SK-N-SH (cell line): ENCODE data around the gene NOTCH2. TPM values are rescaled to one million over a fixed set of nuclear protein-coding genes. Genes with fewer than 3 reads are reported as not detected.

ENCODE experiments used
- CTCF ChIA-PET: fragments of 300-600, 350-600 bp; formaldehyde crosslinking; extraction: SDS; loops from one replicate; lab custom pipeline; 2021; lab: Yijun Ruan, JAX
- POLR2A ChIA-PET: fragments of 350-600 bp; sonication (Branson Sonifier 250); formaldehyde crosslinking; extraction: SDS; loops from one replicate; lab custom pipeline; 2020; ENCODE audit warnings: antibody characterized with exemption, inconsistent platforms; lab: Yijun Ruan, JAX
- DNase-seq: peaks from one replicate; pipeline ENCODE4 v3.0.0; 2012
- H2AFZ ChIP-seq: fragments of 200-600 bp; sonication (generic); 2 replicates; pipeline ENCODE4 v1.8.1; 2016; ENCODE audit warnings: antibody characterized with exemption, mild to moderate bottlenecking, low read depth
- H3F3A ChIP-seq: fragments of 200-600 bp; sonication (generic); replicated peaks from 2 replicates; pipeline ENCODE3; 2016; ENCODE audit warnings: antibody characterized with exemption, mild to moderate bottlenecking; ENCODE audit not compliant: insufficient read depth
- H3K27ac ChIP-seq, 2 experiments: fragments of 200-500 bp in 1 of 2; fragments of 200-600 bp in 1 of 2; sonication (Bioruptor generic) in 1 of 2; sonication (generic), shearing (Covaris generic) in 1 of 2; 2 replicates each; pipeline versions ENCODE4 v1.5.1 to v1.6.1; 2014 to 2016; ENCODE audit warnings: low read depth in 2 of 2, inconsistent platforms in 1 of 2, low read length in 1 of 2, mild to moderate bottlenecking in 1 of 2, mixed read lengths in 1 of 2
- H3K27me3 ChIP-seq: fragments of 200-600 bp; sonication (generic), shearing (Covaris generic); 2 replicates; pipeline ENCODE4 v1.6.1; 2016; ENCODE audit warnings: mixed run types; ENCODE audit not compliant: insufficient read depth
- H3K36me3 ChIP-seq, 2 experiments: fragments of 200-500 bp in 1 of 2; fragments of 200-600 bp in 1 of 2; sonication (Bioruptor generic) in 1 of 2; sonication (generic) in 1 of 2; replicated peaks in 1 of 2; 2 replicates each; pipeline versions ENCODE3 to v1.5.1; 2014 to 2016; ENCODE audit warnings: low read length in 1 of 2, mild to moderate bottlenecking in 1 of 2; ENCODE audit not compliant: insufficient read depth in 2 of 2, control insufficient read depth in 1 of 2
- H3K4me1 ChIP-seq, 2 experiments: fragments of 200-500 bp in 1 of 2; fragments of 200-600 bp in 1 of 2; sonication (Bioruptor generic) in 1 of 2; sonication (generic), shearing (Covaris generic) in 1 of 2; 2 replicates each; pipeline versions ENCODE4 v1.5.1 to v1.6.1; 2014 to 2016; ENCODE audit warnings: low read depth in 1 of 2, low read length in 1 of 2, mixed run types in 1 of 2; ENCODE audit not compliant: insufficient read depth in 2 of 2, control insufficient read depth in 1 of 2
- H3K4me2 ChIP-seq: fragments of 200-600 bp; sonication (generic), shearing (Covaris generic); 2 replicates; pipeline ENCODE4 v1.6.1; 2017; ENCODE audit warnings: mixed run types
- H3K4me3 ChIP-seq, 2 experiments: fragments of 200-500 bp in 1 of 2; fragments of 200-600 bp in 1 of 2; sonication (Bioruptor generic) in 1 of 2; sonication (generic), shearing (Covaris generic) in 1 of 2; 2 replicates each; pipeline versions ENCODE4 v1.5.1 to v1.8.1; 2014 to 2016; ENCODE audit warnings: low read depth in 2 of 2, inconsistent platforms in 1 of 2, low read length in 1 of 2, mild to moderate bottlenecking in 1 of 2, mixed read lengths in 1 of 2, moderate library complexity in 1 of 2
- H3K79me2 ChIP-seq: fragments of 200-600 bp; sonication (generic); 2 replicates; pipeline ENCODE4 v1.8.1; 2017; ENCODE audit warnings: mild to moderate bottlenecking; ENCODE audit not compliant: insufficient read depth
- H3K9ac ChIP-seq: fragments of 200-600 bp; sonication (generic); 2 replicates; pipeline ENCODE4 v1.6.1; 2017; ENCODE audit warnings: mixed run types
- H3K9me2 ChIP-seq: fragments of 200-600 bp; sonication (generic); 2 replicates; pipeline ENCODE4 v1.6.1; 2017; ENCODE audit warnings: mixed run types
- H3K9me3 ChIP-seq: fragments of 200-600 bp; sonication (generic); 2 replicates; pipeline ENCODE4 v1.6.1; 2017; ENCODE audit warnings: mixed run types, mild to moderate bottlenecking, moderate library complexity
- H4K20me1 ChIP-seq: fragments of 200-600 bp; sonication (generic); 2 replicates; pipeline ENCODE4 v1.6.1; 2017; ENCODE audit warnings: mild to moderate bottlenecking, mixed run types; ENCODE audit not compliant: insufficient read depth
- GATA2 ChIP-seq: sonication (generic); formaldehyde crosslinking; IDR thresholded peaks from 2 replicates; pipeline ENCODE4 v1.5.0; 2020; ENCODE audit warnings: mild to moderate bottlenecking, missing genetic modification reagents
- IRF3 ChIP-seq: fragments of 150-350 bp; IDR thresholded peaks from 2 replicates; pipeline ENCODE4 v1.6.1; 2016; ENCODE audit warnings: mild to moderate bottlenecking, low read depth, low read length
- MAX ChIP-seq: IDR thresholded peaks from 2 replicates; pipeline ENCODE4 v1.4.0; 2012; ENCODE audit warnings: low read depth
- MXI1 ChIP-seq: IDR thresholded peaks from 2 replicates; pipeline ENCODE4 v1.6.1; 2012; ENCODE audit warnings: mild to moderate bottlenecking, low read depth, low read length, improper control_type of control experiment
- REST ChIP-seq: IDR thresholded peaks from 2 replicates; pipeline ENCODE4 v1.6.1; 2012; ENCODE audit warnings: mild to moderate bottlenecking, low read depth, low read length, moderate library complexity
- RXRA ChIP-seq: IDR thresholded peaks from 2 replicates; pipeline ENCODE4 v1.4.0; 2012; ENCODE audit warnings: low read depth, mild to moderate bottlenecking, borderline replicate concordance
- SMC3 ChIP-seq: IDR thresholded peaks from 2 replicates; pipeline ENCODE4 v1.6.1; 2012; ENCODE audit warnings: low read depth, low read length, improper control_type of control experiment
- WGBS: methylation state at CpG from one replicate; pipeline ENCODE4 v1.1.6; 2017; ENCODE audit warnings: low lambda C conversion rate; 5-methylcytosine and 5-hydroxymethylcytosine counted together
- polyA plus RNA-seq, 3 experiments: library from polyadenylated mRNA; depleted of rRNA; stranded (reverse); fragments of >200 nt; gene quantifications; 2 replicates each; pipeline ENCODE4 v1.2.3, GENCODE V29; 2012

The NOTCH2 gene
- polyA plus RNA-seq, 1 of the 3 experiments (the other 2 are of a cell fraction) = 23.0 TPM

- TF ChIP-seq RXRA = no peak
- TF ChIP-seq IRF3 = no peak
- no peak for TF ChIP-seq GATA2 (CRISPR knock-in tag)
- TF ChIP-seq REST = no peak
- no peak for TF ChIP-seq MAX
- TF ChIP-seq MXI1 = no peak
- no peak for TF ChIP-seq SMC3
- Histone ChIP-seq H3K79me2 (no peaks in the 10 kb centered on the region), H3K9ac (no peak overlapping the region), H3K4me1 (no peaks in the 10 kb centered on the region), H3K27ac (no peak overlapping the region), H3F3A (no peaks in the 10 kb centered on the region), H3K9me3 (no peaks in the 10 kb centered on the region), H3K9me2 (no peaks in the 10 kb centered on the region), H3K36me3 (no peaks in the 10 kb centered on the region), H3K4me3 (no peak overlapping the region), H2AFZ (no peak overlapping the region), H3K27me3 (no peaks in the 10 kb centered on the region), H4K20me1 (no peaks in the 10 kb centered on the region), H3K4me2 (no peak overlapping the region)
- POLR2A ChIA-PET = no interaction called here
- DNase-seq = no peak
- WGBS = 86% methylated on average over 3 of the region's 3 CpGs
- CTCF ChIA-PET = interaction anchor here (1.4 to 1.8 kb wide), 2 partner anchors 11 to 14 kb away, joined by 4 to 8 read pairs; no protein-coding TSS in a partner anchor
Measured at GRCh38 chr1:119883826-119884225, 185.6 kb downstream of the NOTCH2 start.

GRCh38 chr1:119882132-119883049, 187.1 kb downstream of the NOTCH2 start:
- Histone ChIP-seq H3K79me2 (no peaks in the 10 kb centered on the region), H3K9me2 (no peaks in the 10 kb centered on the region), H3K4me2 (no peak overlapping the region), H4K20me1 (no peaks in the 10 kb centered on the region), H3F3A (no peaks in the 10 kb centered on the region), H3K4me1 (no peaks in the 10 kb centered on the region), H3K4me3 (no peak overlapping the region), H3K27ac (no peak overlapping the region), H3K9me3 (no peaks in the 10 kb centered on the region), H3K27me3 (no peaks in the 10 kb centered on the region), H2AFZ (no peak overlapping the region), H3K9ac (no peak overlapping the region), H3K36me3 (no peaks in the 10 kb centered on the region)
- CTCF ChIA-PET = interaction anchor here (1.3 kb wide), 1 partner anchor 73 kb away, joined by 3 read pairs; no protein-coding TSS in a partner anchor
- WGBS = 58% methylated on average over 5 of the region's 5 CpGs
- no peak for DNase-seq
- no peak for TF ChIP-seq RXRA
- POLR2A ChIA-PET = interaction anchor here (0.7 kb wide), 1 partner anchor 294 kb away, joined by 3 read pairs; the partner anchor contains the start of gene SEC22B
